HepG2 (cell line): ENCODE data around the gene LYRM4. TPM values are rescaled to one million over a fixed set of nuclear protein-coding genes. Genes with fewer than 3 reads are reported as not detected.

ENCODE experiments used
- DMAP1 ChIP-seq: IDR thresholded peaks from 2 replicates; pipeline ENCODE4 v1.6.1; 2016
- DNMT3B ChIP-seq: conservative IDR thresholded peaks from 2 replicates; pipeline ENCODE4 v1.6.1; 2016; ENCODE audit warnings: missing biosample characterization, control low read depth
- ELF4 ChIP-seq: sonication (generic); formaldehyde crosslinking; IDR thresholded peaks from 2 replicates; pipeline ENCODE4 v1.5.0; 2020; ENCODE audit warnings: missing genetic modification reagents, mild to moderate bottlenecking, moderate library complexity, borderline replicate concordance
- FLYWCH1 ChIP-seq: sonication (generic); formaldehyde crosslinking; IDR thresholded peaks from 2 replicates; pipeline ENCODE4 v1.8.1; 2023; ENCODE audit warnings: mild to moderate bottlenecking, missing genetic modification reagents
- HHEX ChIP-seq: IDR thresholded peaks from 2 replicates; pipeline ENCODE4 v1.6.1; 2016; ENCODE audit warnings: control low read depth
- NFIB ChIP-seq: sonication (generic); formaldehyde crosslinking; IDR thresholded peaks from 2 replicates; pipeline ENCODE4 v1.9.0; 2021; ENCODE audit warnings: missing genetic modification reagents, mild to moderate bottlenecking, borderline replicate concordance
- POLR2AphosphoS5 ChIP-seq: IDR thresholded peaks from 2 replicates; pipeline ENCODE4 v1.6.1; 2012; ENCODE audit warnings: low read depth, low read length
- RAD21 ChIP-seq: fragments of 450-650 bp; formaldehyde crosslinking; IDR thresholded peaks from 2 replicates; pipeline ENCODE4 v1.5.0; 2020; ENCODE audit warnings: mild to moderate bottlenecking
- RBFOX2 ChIP-seq: fragments of 200-400 bp; formaldehyde crosslinking; IDR thresholded peaks from 2 replicates; pipeline ENCODE4 v1.6.1; 2017; ENCODE audit warnings: low read depth, mild to moderate bottlenecking, low read length
- SMC3 ChIP-seq: IDR thresholded peaks from 2 replicates; pipeline ENCODE4 v1.6.1; 2011; ENCODE audit warnings: low read length, improper control_type of control experiment
- TGIF2 ChIP-seq: IDR thresholded peaks from 2 replicates; pipeline ENCODE4 v1.6.1; 2016; ENCODE audit warnings: control low read depth, missing compliant biosample characterization
- U2AF2 ChIP-seq: fragments of 200-400 bp; formaldehyde crosslinking; IDR thresholded peaks from 2 replicates; pipeline ENCODE4 v1.6.1; 2017; ENCODE audit warnings: low read depth, mild to moderate bottlenecking, low read length
- YY1 ChIP-seq: IDR thresholded peaks from 2 replicates; pipeline ENCODE4 v1.6.1; 2011; ENCODE audit warnings: low read length, low read depth, moderate library complexity, mild to moderate bottlenecking; ENCODE audit not compliant: insufficient read depth, insufficient replicate concordance
- ZKSCAN8 ChIP-seq: IDR thresholded peaks from 2 replicates; pipeline ENCODE4 v1.6.1; 2016; ENCODE audit warnings: borderline replicate concordance, missing genetic modification reagents, missing compliant biosample characterization
- ZNF232 ChIP-seq: sonication (generic); formaldehyde crosslinking; IDR thresholded peaks from 2 replicates; pipeline ENCODE4 v1.4.0; 2020; ENCODE audit warnings: missing genetic modification reagents, borderline replicate concordance
- ZNF263 ChIP-seq: sonication (generic); formaldehyde crosslinking; IDR thresholded peaks from 2 replicates; pipeline ENCODE4 v1.4.0; 2020; ENCODE audit warnings: missing genetic modification reagents
- polyA plus RNA-seq, 8 experiments: library from polyadenylated mRNA; depleted of rRNA in 3 of 8; stranded (reverse) in 7 of 8; unstranded in 1 of 8; fragments of >200 nt; fragmentation: Illumina TruSeq in 4 of 8; extraction: Trizol in 4 of 8; gene quantifications; 2 replicates each; pipeline versions ENCODE4 v1.2.1 to v1.2.3, GENCODE V29; 2011 to 2016; ENCODE audit warnings: low read depth in 4 of 8, missing spikeins in 1 of 8, mixed read lengths in 1 of 8; ENCODE audit not compliant: insufficient read depth in 1 of 8
- total RNA-seq, 5 experiments: library from RNA; depleted of rRNA; stranded (reverse); fragments of >200 nt; fragmentation: Illumina TruSeq; extraction: Trizol; gene quantifications; 2 replicates each; pipeline ENCODE4 v1.2.3, GENCODE V29; 2016; ENCODE audit warnings: low read depth in 1 of 5
- TF ChIP-seq, protein P1 (sequence below): sonication (generic); formaldehyde crosslinking; IDR thresholded peaks from 2 replicates; pipeline ENCODE4 v1.9.0; 2021; ENCODE audit warnings: missing genetic modification reagents, borderline replicate concordance
- TF ChIP-seq, protein P2 (sequence below): sonication (generic); formaldehyde crosslinking; IDR thresholded peaks from 2 replicates; pipeline ENCODE4 v1.4.0; 2020; ENCODE audit warnings: missing genetic modification reagents, borderline replicate concordance
- TF ChIP-seq, protein P3 (sequence below): sonication (generic); formaldehyde crosslinking; IDR thresholded peaks from 2 replicates; pipeline ENCODE4 v1.4.0; 2020; ENCODE audit warnings: missing genetic modification reagents
- TF ChIP-seq, protein P4 (sequence below): sonication (generic); formaldehyde crosslinking; IDR thresholded peaks from 2 replicates; pipeline ENCODE4 v1.5.0; 2020; ENCODE audit warnings: missing genetic modification reagents, mild to moderate bottlenecking, borderline replicate concordance
- TF ChIP-seq, protein P5 (sequence below): IDR thresholded peaks from 2 replicates; pipeline ENCODE4 v1.6.1; 2016; ENCODE audit warnings: mild to moderate bottlenecking, missing biosample characterization, missing genetic modification reagents

Gene LYRM4
- total and polyA plus RNA-seq, 2 of the 13 experiments (the other 11 are each of a cell fraction or from before 2014, with no cell fraction given): 64.6 to 67.5 TPM

DNA sequence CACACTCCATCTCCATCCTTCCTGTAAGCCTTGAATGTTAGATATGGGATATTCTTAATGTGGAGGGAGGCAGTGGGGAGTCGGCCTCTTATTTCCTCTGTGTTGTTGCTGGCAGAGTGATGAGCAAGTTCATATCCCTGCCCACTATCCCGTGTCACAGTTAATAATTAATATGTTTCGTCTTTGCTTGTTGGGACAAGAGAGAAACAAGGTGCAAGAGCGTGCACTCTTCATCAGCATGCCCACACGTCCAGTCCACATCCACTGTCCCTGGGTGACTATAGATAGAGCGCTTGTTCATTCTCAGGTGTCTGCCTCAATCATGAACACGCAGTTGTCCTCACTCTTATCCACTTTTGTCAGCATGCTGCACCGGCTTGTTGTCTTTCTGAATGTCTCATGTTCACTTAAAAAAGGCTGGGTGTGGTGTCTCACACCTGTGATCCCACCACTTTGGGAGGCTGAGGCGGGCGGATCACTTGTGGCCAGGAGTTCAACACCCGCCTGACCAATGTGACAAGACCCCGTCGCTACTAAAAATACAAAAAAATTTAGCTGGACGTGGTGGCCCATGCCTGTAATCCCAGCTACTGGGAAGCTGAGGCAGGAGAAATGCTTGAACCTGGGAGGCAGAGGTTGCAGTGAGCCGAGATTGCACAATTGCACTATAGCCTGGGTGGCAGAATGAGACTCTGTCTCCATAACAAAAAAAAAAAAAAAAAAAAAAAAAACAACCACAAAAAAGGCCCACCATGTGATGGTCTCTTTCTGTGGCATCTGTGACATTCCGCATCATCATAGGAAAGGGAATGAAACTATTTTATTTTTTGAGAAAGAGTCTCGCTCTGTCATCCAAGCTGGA lies 141.4 kb downstream of the LYRM4 start (continued):
- TF ChIP-seq, protein P1, sequence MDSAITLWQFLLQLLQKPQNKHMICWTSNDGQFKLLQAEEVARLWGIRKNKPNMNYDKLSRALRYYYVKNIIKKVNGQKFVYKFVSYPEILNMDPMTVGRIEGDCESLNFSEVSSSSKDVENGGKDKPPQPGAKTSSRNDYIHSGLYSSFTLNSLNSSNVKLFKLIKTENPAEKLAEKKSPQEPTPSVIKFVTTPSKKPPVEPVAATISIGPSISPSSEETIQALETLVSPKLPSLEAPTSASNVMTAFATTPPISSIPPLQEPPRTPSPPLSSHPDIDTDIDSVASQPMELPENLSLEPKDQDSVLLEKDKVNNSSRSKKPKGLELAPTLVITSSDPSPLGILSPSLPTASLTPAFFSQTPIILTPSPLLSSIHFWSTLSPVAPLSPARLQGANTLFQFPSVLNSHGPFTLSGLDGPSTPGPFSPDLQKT (CRISPR knock-in tag): no peak
- TF ChIP-seq, protein P2, sequence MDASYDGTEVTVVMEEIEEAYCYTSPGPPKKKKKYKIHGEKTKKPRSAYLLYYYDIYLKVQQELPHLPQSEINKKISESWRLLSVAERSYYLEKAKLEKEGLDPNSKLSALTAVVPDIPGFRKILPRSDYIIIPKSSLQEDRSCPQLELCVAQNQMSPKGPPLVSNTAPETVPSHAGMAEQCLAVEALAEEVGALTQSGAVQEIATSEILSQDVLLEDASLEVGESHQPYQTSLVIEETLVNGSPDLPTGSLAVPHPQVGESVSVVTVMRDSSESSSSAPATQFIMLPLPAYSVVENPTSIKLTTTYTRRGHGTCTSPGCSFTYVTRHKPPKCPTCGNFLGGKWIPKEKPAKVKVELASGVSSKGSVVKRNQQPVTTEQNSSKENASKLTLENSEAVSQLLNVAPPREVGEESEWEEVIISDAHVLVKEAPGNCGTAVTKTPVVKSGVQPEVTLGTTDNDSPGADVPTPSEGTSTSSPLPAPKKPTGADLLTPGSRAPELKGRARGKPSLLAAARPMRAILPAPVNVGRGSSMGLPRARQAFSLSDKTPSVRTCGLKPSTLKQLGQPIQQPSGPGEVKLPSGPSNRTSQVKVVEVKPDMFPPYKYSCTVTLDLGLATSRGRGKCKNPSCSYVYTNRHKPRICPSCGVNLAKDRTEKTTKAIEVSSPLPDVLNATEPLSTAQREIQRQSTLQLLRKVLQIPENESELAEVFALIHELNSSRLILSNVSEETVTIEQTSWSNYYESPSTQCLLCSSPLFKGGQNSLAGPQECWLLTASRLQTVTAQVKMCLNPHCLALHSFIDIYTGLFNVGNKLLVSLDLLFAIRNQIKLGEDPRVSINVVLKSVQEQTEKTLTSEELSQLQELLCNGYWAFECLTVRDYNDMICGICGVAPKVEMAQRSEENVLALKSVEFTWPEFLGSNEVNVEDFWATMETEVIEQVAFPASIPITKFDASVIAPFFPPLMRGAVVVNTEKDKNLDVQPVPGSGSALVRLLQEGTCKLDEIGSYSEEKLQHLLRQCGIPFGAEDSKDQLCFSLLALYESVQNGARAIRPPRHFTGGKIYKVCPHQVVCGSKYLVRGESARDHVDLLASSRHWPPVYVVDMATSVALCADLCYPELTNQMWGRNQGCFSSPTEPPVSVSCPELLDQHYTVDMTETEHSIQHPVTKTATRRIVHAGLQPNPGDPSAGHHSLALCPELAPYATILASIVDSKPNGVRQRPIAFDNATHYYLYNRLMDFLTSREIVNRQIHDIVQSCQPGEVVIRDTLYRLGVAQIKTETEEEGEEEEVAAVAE (CRISPR knock-in tag): no peak
- TF ChIP-seq HHEX (no peak), POLR2AphosphoS5 (peak; percentile 34; the same call in 1 of the 2 replicates), ZKSCAN8 (CRISPR knock-in tag) (no peak), DMAP1 (CRISPR knock-in tag) (no peak), RAD21 (CRISPR knock-in tag) (no peak), NFIB (CRISPR knock-in tag) (no peak), TGIF2 (CRISPR knock-in tag) (no peak), YY1 (no peak), U2AF2 (no peak), DNMT3B (CRISPR knock-in tag) (no peak), FLYWCH1 (CRISPR knock-in tag) (no peak), ZNF232 (CRISPR knock-in tag) (no peak), RBFOX2 (no peak), SMC3 (no peak), ELF4 (no peak), ZNF263 (CRISPR knock-in tag) (no peak)
- TF ChIP-seq, protein P3, sequence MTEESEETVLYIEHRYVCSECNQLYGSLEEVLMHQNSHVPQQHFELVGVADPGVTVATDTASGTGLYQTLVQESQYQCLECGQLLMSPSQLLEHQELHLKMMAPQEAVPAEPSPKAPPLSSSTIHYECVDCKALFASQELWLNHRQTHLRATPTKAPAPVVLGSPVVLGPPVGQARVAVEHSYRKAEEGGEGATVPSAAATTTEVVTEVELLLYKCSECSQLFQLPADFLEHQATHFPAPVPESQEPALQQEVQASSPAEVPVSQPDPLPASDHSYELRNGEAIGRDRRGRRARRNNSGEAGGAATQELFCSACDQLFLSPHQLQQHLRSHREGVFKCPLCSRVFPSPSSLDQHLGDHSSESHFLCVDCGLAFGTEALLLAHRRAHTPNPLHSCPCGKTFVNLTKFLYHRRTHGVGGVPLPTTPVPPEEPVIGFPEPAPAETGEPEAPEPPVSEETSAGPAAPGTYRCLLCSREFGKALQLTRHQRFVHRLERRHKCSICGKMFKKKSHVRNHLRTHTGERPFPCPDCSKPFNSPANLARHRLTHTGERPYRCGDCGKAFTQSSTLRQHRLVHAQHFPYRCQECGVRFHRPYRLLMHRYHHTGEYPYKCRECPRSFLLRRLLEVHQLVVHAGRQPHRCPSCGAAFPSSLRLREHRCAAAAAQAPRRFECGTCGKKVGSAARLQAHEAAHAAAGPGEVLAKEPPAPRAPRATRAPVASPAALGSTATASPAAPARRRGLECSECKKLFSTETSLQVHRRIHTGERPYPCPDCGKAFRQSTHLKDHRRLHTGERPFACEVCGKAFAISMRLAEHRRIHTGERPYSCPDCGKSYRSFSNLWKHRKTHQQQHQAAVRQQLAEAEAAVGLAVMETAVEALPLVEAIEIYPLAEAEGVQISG (CRISPR knock-in tag): no peak
- TF ChIP-seq, protein P4, sequence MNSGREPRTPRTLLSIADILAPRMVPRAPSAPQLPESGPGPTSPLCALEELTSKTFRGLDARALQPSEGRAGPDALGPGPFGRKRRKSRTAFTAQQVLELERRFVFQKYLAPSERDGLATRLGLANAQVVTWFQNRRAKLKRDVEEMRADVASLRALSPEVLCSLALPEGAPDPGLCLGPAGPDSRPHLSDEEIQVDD (CRISPR knock-in tag): no peak
- TF ChIP-seq, protein P5, sequence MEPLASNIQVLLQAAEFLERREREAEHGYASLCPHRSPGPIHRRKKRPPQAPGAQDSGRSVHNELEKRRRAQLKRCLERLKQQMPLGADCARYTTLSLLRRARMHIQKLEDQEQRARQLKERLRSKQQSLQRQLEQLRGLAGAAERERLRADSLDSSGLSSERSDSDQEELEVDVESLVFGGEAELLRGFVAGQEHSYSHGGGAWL (CRISPR knock-in tag): no peak
